ENCODE measurements around the gene SNRPB.

Gene SNRPB

DNA sequence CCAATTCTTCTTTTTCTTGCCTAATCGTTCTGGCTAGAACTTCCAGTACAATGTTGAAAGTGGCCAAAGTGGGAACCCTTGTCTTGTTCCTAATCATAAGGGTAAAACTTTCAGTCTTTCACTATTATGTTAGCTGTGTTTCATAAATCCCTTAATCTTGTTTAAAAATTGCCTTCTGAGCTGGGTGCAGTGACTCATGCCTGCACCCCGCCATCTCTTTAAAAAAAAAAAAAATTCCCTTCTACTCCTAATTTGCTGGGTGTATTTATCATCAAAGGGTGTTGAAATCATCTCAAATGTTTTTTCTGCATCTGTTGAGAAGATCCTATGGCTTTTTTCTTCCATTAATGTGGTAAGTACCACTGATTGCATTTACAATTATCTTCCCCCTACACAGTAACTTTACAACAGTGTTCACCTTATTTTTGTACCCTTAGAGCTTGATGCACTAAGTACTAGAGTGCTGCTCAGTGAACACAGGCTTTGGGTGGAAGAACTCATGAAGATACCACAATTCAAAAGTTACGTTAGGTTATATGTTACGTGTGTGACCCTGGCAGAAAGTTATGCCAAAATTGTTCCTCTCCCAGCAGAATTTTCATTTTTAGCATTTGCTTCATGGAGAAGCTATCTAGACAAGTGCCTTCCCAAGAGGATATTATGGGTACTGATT lies 9.7 kb downstream of the SNRPB start:
- Histone ChIP-seq H3K27me3 (ENCODE audit: control insufficient read depth in 5 of 5, insufficient read depth in 4 of 5, low read length in 5 of 5) (no peaks in the 10 kb centered on the region), H3K9ac (ENCODE audit: low read length in 5 of 5) (no peak overlapping the region), H3K9me3 (ENCODE audit: control insufficient read depth in 5 of 5, low read length in 5 of 5) (no peaks in the 10 kb centered on the region), H3K4me3 (ENCODE audit: low read depth in 1 of 5, low read length in 5 of 5) (no peak overlapping the region), H3K4me1 (ENCODE audit: control insufficient read depth in 5 of 5, insufficient read depth in 5 of 5, low read length in 5 of 5) (peaks cover 0 to 3% (median 0%) of the 10 kb centered on the region in 5 donors), H3K36me3 (ENCODE audit: control insufficient read depth in 5 of 5, insufficient read depth in 5 of 5, low read length in 5 of 5) (peaks cover 44 to 67% (median 65%) of the 10 kb centered on the region in 5 donors), H3K27ac (ENCODE audit: low read depth, low read length) (no peak overlapping the region)

DNA sequence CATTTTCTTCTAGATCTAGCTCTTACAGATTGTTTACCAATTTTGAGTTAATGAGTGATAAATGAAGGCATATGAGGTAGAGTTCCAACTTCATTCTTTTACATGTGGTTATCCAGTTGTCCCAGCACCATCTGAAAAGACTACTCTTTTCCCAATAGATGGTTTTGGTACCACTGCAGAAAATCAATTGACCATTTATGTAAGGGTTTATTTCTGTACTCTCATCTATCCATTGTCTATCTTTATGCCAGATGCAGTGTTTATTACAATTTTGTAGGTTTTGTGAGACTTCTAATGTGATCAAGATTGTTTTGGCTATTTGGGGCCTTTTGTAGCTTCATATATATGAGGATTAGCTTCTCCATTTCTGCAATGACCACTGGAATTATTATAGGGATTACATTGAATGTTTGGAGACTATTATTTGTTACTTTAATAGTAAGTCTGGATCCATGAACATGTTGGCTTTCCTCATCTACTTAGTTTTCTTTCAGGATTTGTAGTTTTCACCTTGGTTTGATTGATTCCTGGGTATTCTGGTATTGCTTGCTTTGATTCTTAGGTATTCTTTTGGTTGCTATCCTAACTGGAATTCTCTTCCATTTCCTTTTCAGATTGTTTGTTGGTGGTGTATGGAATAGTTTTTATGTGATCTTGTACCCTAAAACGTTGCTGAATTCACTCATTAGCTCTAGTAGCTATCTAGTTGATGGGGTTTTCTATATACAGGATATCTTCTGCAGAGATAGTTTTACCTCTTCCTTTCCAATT lies 10.4 kb downstream of the SNRPB start:
- Histone ChIP-seq H3K4me3 (ENCODE audit: low read depth in 1 of 5, low read length in 5 of 5) (no peak overlapping the region), H3K27ac (ENCODE audit: low read depth, low read length) (no peak overlapping the region), H3K27me3 (ENCODE audit: control insufficient read depth in 5 of 5, insufficient read depth in 4 of 5, low read length in 5 of 5) (no peaks in the 10 kb centered on the region), H3K9me3 (ENCODE audit: control insufficient read depth in 5 of 5, low read length in 5 of 5) (no peaks in the 10 kb centered on the region), H3K4me1 (ENCODE audit: control insufficient read depth in 5 of 5, insufficient read depth in 5 of 5, low read length in 5 of 5) (peaks cover 0 to 3% (median 0%) of the 10 kb centered on the region in 5 donors), H3K36me3 (ENCODE audit: control insufficient read depth in 5 of 5, insufficient read depth in 5 of 5, low read length in 5 of 5) (peaks cover 44 to 60% (median 58%) of the 10 kb centered on the region in 5 donors), H3K9ac (ENCODE audit: low read length in 5 of 5) (no peak overlapping the region)

DNA sequence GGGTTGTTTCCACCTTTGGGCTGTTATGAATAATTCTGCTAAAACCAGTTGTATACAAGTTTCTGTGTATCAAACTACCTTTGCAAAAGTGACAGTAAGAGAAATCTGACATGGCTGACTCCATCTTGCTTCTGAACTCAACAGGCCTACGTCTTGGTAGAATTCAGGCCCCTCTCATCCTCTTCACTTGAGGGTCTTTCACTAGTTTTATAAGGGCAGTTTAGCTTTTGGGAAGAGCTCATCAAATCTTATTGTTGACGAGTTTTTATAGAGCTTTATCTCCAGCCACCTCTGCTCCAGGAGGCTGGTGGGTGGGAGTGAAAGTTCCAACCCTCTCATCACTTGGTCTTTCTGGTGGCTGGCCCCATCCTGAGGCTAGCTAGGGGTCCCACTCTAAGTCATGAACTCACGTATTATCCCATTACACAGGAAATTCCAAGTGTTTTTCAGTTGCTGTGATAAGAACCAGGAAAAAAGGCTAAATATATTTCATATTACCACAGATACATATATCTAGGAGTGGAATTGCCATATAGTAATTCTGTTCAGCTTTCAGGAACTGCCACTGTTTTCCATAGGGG lies 11.6 kb downstream of the SNRPB start:
- Histone ChIP-seq H3K36me3 (ENCODE audit: control insufficient read depth in 5 of 5, insufficient read depth in 5 of 5, low read length in 5 of 5) (peaks cover 35 to 49% (median 46%) of the 10 kb centered on the region in 5 donors), H3K9ac (ENCODE audit: low read length in 5 of 5) (no peak overlapping the region), H3K27ac (ENCODE audit: low read depth, low read length) (no peak overlapping the region), H3K27me3 (ENCODE audit: control insufficient read depth in 5 of 5, insufficient read depth in 4 of 5, low read length in 5 of 5) (no peaks in the 10 kb centered on the region), H3K4me3 (ENCODE audit: low read depth in 1 of 5, low read length in 5 of 5) (no peak overlapping the region), H3K9me3 (ENCODE audit: control insufficient read depth in 5 of 5, low read length in 5 of 5) (no peaks in the 10 kb centered on the region), H3K4me1 (ENCODE audit: control insufficient read depth in 5 of 5, insufficient read depth in 5 of 5, low read length in 5 of 5) (peaks cover 0 to 4% (median 3%) of the 10 kb centered on the region in 5 donors)

DNA sequence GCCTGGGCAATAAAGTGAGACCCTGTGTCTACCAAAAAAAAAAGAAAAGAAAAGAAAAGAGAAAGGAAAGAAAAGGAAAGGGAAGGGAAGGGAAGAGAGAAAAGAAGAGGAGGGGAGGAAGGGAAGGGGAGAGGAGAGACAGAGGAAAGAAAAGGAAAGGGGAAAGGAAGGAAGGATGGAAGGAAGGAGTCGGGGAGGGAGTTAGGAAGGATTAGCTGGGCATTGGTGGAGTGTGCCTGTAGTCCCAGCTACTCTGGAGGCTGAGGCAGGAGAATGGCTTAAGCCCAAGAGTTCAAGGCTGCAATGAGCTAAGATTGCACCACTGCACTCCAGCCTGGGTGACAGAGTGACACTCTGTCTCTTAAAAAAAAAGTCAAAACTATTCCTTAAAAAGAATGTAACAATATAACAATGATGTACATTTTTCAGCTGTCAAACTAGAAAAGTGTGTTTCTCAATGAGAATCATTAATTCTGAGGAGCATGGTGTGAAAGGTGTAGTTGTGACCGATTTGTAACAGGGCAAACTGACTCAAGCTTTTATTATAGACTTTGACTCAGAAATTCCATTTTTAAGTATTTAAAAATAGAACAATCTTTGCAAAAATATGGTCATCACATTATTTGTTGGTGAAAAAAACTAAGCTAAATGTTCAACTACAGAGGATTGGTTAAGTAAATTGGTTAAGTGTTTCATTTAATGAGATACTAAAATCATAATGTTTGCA lies 14.7 kb downstream of the SNRPB start:
- no peaks in the 10 kb centered on the region for H3K9me3 ChIP-seq (ENCODE audit: control insufficient read depth in 5 of 5, low read length in 5 of 5)
- peaks cover 15 to 18% (median 16%) of the 10 kb centered on the region in 5 donors for H3K36me3 ChIP-seq (ENCODE audit: control insufficient read depth in 5 of 5, insufficient read depth in 5 of 5, low read length in 5 of 5)
- H3K27ac ChIP-seq (ENCODE audit: low read depth, low read length), result no peak overlapping the region
- no peak overlapping the region for H3K4me3 ChIP-seq (ENCODE audit: low read depth in 1 of 5, low read length in 5 of 5)
- H3K9ac ChIP-seq (ENCODE audit: low read length in 5 of 5), result no peak overlapping the region
- H3K4me1 ChIP-seq (ENCODE audit: control insufficient read depth in 5 of 5, insufficient read depth in 5 of 5, low read length in 5 of 5), result peaks cover 0 to 20% (median 9%) of the 10 kb centered on the region in 5 donors
- H3K27me3 ChIP-seq (ENCODE audit: control insufficient read depth in 5 of 5, insufficient read depth in 4 of 5, low read length in 5 of 5), result no peaks in the 10 kb centered on the region

DNA sequence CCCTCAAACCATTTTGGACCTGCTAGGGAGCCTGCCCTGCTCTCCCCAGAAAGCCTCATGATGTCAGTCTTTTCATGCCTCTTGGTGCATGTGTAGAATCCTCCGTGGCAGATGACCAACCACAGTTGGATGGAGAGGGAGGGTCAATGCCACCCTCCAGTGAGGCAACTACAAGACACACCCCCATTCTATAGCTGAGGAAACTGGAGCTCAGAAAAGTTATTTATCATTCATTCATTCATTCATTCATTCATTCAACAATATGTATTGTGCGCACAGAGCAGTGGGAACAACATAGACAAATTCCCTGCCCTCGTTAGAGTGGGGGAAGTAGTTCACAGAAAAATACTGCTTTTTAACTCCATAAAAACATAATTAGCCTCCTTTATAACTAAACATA lies 16.8 kb downstream of the SNRPB start:
- peaks cover 0 to 3% (median 0%) of the 10 kb centered on the region in 5 donors for H3K36me3 ChIP-seq (ENCODE audit: control insufficient read depth in 5 of 5, insufficient read depth in 5 of 5, low read length in 5 of 5)
- H3K4me1 ChIP-seq (ENCODE audit: control insufficient read depth in 5 of 5, insufficient read depth in 5 of 5, low read length in 5 of 5), result peaks cover 0 to 28% (median 15%) of the 10 kb centered on the region in 5 donors
- H3K9ac ChIP-seq (ENCODE audit: low read length in 5 of 5), result no peak overlapping the region
- no peak overlapping the region for H3K27ac ChIP-seq (ENCODE audit: low read depth, low read length)
- peaks cover 0 to 4% (median 0%) of the 10 kb centered on the region in 5 donors for H3K9me3 ChIP-seq (ENCODE audit: control insufficient read depth in 5 of 5, low read length in 5 of 5)
- no peak overlapping the region for H3K4me3 ChIP-seq (ENCODE audit: low read depth in 1 of 5, low read length in 5 of 5)
- H3K27me3 ChIP-seq (ENCODE audit: control insufficient read depth in 5 of 5, insufficient read depth in 4 of 5, low read length in 5 of 5), result no peaks in the 10 kb centered on the region

DNA sequence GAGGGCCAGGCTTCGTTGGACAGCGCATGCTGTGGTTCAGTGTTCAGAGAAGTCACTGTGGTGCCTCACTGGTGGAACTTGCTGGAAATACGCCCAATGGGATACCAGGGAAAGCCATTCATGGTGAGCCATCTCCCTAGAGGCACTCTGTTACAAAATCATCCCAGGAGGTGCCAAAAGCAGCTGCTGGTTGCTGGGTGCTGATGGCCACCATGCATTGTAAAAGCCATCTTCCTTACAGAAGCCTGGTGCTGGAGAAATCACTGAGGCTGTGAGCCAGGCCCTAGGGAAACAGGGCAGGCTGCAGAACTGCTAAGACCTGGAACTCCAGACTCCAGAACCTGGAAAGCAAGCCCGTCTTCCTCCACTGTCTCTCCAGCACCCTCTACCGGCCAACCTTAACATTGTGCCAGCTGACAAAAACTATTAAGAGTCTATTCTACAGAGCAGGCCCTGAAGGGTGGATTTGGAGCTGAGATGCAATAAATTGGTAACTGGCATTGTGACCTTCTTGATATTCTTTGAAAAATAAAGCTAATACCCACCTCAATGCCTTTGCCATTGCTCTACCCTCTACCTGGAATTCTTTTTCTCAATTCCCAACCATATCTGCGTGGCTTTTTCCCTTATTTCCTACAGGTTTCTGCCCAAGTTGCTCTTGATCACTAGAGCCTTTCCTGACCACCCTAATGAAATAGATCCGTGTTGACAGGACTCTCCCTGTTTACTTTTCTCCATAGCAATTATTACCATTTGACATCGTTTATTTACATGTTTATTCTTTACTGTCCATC lies 18.5 kb downstream of the SNRPB start:
- Histone ChIP-seq H3K4me1 (ENCODE audit: control insufficient read depth in 5 of 5, insufficient read depth in 5 of 5, low read length in 5 of 5) (peaks cover 0 to 28% (median 15%) of the 10 kb centered on the region in 5 donors), H3K9ac (ENCODE audit: low read length in 5 of 5) (no peak overlapping the region), H3K27ac (ENCODE audit: low read depth, low read length) (no peak overlapping the region)

DNA sequence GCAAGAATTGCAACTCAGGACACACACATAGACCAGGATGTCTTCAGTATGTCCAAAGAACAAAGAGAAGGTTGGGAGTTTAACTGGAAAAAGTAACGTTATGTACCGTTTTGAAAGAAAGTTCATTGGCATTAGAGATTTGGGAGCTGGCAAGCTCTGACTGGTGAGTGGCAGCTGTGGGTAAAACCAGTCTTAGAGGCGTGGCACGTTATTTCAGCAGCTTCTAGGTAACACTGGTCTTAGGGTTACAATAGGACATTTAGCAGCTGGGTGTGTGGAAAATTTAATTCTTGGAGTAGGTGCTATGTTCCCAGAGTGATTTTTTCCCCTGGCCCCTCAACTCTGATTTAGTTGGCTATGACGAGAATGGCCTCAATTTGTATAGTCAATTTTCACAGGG lies 19.2 kb downstream of the SNRPB start:
- Histone ChIP-seq H3K4me1 (ENCODE audit: control insufficient read depth in 5 of 5, insufficient read depth in 5 of 5, low read length in 5 of 5) (peaks cover 0 to 28% (median 15%) of the 10 kb centered on the region in 5 donors), H3K27me3 (ENCODE audit: control insufficient read depth in 5 of 5, insufficient read depth in 4 of 5, low read length in 5 of 5) (no peaks in the 10 kb centered on the region), H3K36me3 (ENCODE audit: control insufficient read depth in 5 of 5, insufficient read depth in 5 of 5, low read length in 5 of 5) (no peaks in the 10 kb centered on the region), H3K9me3 (ENCODE audit: control insufficient read depth in 5 of 5, low read length in 5 of 5) (peaks cover 0 to 6% (median 4%) of the 10 kb centered on the region in 5 donors), H3K27ac (ENCODE audit: low read depth, low read length) (no peak overlapping the region), H3K9ac (ENCODE audit: low read length in 5 of 5) (no peak overlapping the region), H3K4me3 (ENCODE audit: low read depth in 1 of 5, low read length in 5 of 5) (no peak overlapping the region)

More for the DNA sequence above, 18.5 kb downstream of the SNRPB start:
- Histone ChIP-seq H3K36me3 (ENCODE audit: control insufficient read depth in 5 of 5, insufficient read depth in 5 of 5, low read length in 5 of 5) (no peaks in the 10 kb centered on the region), H3K27me3 (ENCODE audit: control insufficient read depth in 5 of 5, insufficient read depth in 4 of 5, low read length in 5 of 5) (no peaks in the 10 kb centered on the region), H3K9me3 (ENCODE audit: control insufficient read depth in 5 of 5, low read length in 5 of 5) (peaks cover 0 to 4% (median 0%) of the 10 kb centered on the region in 5 donors), H3K4me3 (ENCODE audit: low read depth in 1 of 5, low read length in 5 of 5) (no peak overlapping the region)

DNA sequence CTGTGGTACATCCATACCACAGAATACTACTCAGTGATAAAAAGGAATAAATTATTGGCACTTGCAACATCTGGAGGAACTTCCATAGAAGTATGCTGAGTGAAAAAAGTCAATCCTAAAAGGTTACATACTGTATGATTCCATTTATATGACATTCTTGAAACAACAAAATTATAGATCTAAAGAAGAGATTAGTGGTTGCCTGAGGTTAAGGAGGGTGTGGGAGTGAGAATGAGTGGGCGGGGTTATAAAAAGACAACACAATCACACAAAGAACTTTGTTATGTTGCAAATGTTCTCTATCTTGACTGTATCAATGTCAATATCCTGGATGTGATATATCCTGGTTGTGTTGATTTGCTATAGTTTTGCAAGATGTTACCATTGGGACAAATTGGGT lies 21.2 kb downstream of the SNRPB start:
- Histone ChIP-seq H3K9ac (ENCODE audit: low read length in 5 of 5) (no peak overlapping the region), H3K4me1 (ENCODE audit: control insufficient read depth in 5 of 5, insufficient read depth in 5 of 5, low read length in 5 of 5) (peaks cover 0 to 24% (median 15%) of the 10 kb centered on the region in 5 donors), H3K27ac (ENCODE audit: low read depth, low read length) (no peak overlapping the region), H3K9me3 (ENCODE audit: control insufficient read depth in 5 of 5, low read length in 5 of 5) (peaks cover 0 to 6% (median 4%) of the 10 kb centered on the region in 5 donors), H3K4me3 (ENCODE audit: low read depth in 1 of 5, low read length in 5 of 5) (no peak overlapping the region), H3K36me3 (ENCODE audit: control insufficient read depth in 5 of 5, insufficient read depth in 5 of 5, low read length in 5 of 5) (no peaks in the 10 kb centered on the region), H3K27me3 (ENCODE audit: control insufficient read depth in 5 of 5, insufficient read depth in 4 of 5, low read length in 5 of 5) (no peaks in the 10 kb centered on the region)

DNA sequence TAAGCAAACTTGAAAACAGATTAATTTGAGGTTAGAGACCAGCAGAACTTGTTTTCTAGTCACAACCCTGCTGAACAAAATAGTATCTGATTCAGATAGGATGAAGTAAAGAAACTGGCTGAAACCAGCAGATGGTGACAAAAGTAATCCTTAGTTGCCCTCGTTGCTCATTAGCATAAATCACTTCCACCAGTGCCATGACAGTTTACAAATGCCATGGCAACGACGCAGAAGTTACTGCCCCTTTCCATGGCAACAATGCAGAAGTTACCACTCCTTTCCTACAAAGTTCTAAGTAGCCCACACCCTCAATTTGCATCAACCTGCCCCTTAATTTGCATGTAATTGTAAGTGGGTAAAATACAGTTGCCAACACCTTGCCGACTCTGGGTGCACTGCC lies 23.7 kb downstream of the SNRPB start:
- Histone ChIP-seq H3K4me3 (ENCODE audit: low read depth in 1 of 5, low read length in 5 of 5) (no peak overlapping the region), H3K9ac (ENCODE audit: low read length in 5 of 5) (no peak overlapping the region), H3K27ac (ENCODE audit: low read depth, low read length) (no peak overlapping the region), H3K4me1 (ENCODE audit: control insufficient read depth in 5 of 5, insufficient read depth in 5 of 5, low read length in 5 of 5) (peaks cover 0 to 21% (median 13%) of the 10 kb centered on the region in 5 donors), H3K27me3 (ENCODE audit: control insufficient read depth in 5 of 5, insufficient read depth in 4 of 5, low read length in 5 of 5) (no peaks in the 10 kb centered on the region), H3K9me3 (ENCODE audit: control insufficient read depth in 5 of 5, low read length in 5 of 5) (peaks cover 0 to 6% (median 4%) of the 10 kb centered on the region in 5 donors), H3K36me3 (ENCODE audit: control insufficient read depth in 5 of 5, insufficient read depth in 5 of 5, low read length in 5 of 5) (no peaks in the 10 kb centered on the region)

Measured in subcutaneous abdominal adipose tissue (tissue), 5 donors.